ENCODE results near the gene DNMT1.

Gene DNMT1

DNA sequence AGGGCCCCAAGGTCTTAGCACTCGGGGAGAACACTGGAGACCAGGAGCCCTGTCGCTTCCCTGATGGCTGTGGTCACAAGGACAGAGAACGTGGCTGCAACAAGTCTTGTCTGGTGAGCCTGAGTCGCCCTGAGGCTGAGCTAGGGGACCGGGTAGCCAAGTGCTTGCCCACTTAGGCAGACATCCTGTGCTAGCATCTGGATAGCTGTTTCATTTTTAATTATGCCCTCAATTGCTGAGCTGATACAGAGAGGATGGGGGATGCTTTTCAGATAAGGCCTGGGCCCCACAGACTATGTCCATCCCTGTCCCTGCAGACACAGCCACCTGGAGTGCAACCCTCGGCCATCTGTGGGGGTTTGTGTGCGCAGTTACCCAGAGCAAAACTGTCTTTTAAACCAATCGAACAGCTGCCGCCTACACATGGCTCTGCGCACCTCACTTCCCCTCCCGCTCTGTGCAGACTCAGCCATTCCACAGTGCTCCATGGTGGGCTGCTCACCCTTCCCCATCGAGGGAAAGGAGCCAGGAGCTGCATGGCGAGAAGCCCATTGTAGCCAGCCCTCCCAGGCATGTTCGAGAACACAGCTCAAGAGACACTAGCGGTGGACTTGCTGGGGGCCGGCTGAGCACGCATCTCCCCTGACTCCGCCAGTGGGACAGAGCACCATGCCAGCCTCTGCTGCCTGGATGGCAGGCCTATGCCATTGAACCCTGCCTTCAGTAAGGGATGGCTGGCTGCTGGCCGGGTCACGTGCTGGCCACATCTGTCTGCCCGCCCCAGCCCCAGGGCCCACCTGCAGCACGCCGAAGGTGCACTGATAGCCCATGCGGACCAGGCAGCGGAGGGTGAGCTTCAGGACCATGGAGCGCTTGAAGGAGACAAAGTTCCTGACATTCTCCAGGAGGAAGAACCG is 55.6 kb downstream of the DNMT1 start:
- DNase-seq (ENCODE audit: low read depth), result no peak

DNA sequence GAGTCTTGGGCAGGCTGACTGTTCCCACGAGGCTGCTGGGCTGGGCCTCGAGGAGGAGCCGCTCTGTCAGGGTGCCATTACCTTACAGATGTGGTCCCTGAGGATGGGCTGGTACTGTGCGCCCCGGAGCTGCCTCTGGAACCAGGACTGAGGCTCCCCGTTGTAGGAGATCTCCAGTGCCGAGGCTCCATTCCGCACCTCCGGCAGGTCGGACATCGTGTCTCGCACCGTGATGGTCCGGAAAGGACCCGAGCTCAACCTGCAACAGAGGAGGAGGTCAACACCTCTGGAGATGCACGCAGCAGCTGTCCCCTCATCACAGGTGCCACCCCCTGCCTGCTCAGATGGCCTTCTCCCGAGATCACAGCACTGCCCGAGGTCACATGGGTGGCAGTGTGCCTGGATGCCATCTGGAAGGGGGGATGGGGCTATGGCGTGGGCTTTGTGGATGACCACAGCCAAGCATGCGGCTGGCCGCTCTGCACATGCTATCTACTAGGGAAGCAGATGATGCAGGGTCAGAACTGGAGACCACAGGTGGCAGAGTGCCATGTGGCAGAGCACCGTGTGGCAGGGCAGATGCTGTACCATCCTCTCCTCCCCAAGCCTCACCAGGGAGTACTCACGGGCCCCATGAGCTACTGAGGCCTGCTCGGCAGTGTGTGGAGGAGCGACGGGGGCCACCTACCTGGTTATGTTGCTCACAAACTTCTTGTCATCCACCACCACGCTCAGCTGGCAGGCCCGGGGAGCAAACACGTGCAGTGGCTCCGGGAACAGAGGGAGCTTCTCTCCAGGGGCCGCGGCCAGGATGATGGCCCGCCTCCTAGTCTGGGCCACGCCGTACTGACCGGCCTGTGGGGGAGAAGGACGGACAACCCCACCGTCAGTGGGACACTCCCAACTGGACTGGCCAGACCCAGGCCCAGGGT is 56.7 kb downstream of the DNMT1 start:
- DNase-seq (ENCODE audit: low read depth), result no peak

DNA sequence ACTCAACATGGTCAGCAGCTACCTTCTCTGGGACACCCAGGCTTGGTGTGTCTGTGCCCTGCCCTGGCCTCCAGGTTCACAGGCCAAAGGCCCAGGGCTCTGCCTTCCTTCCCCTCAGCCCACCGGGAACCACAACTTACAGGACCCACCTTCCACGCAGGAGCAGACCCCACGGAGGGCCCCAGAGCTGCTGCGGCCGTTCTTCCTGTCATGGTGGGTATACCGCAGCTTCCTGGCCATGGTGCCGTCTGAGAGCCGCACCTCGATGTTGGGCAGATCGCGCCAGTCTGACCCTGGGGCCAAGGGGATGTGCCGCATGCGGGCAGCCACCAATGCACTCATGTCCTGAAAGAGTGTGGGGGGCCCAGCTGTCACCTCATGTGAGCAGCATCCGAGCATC is 57.8 kb downstream of the DNMT1 start:
- DNase-seq (ENCODE audit: low read depth), result no peak

DNA sequence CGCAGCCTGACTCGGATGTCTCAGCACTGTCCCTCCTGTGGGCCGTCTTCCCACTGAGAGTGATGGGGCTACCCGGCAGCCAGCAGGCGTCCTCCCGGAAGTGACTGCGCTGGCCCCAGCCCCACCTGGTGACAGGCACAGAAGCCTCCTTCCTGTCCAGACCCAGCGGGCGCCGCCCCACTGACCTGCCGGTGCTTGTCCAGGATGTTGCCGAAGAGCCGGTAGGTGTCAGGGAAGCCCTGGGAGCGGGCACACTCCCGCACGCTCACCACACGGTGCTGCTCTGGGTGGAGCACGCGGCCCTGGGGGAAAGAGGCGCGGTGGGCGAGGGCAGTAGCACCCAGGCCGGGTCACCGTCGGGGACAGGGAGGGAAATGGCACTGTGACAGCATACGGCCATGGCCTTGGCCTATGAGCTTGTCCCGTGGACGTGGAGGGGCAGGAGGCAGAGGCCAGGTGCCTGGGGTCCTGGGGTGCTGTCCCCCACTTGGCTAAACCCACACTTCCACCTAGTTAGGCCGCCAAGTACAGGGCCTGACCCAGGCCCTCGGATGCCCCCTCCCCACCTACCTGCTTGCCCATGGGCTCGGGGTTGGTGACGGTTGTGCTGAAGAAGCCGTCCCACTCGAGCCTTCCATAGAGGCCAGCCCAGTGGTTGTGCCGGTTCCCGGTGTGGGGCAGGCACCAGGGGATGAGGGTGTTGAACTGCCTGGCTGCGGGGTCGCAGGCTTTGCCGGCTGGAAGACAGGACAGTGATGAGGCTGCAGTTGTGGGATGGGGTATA is 59.0 kb downstream of the DNMT1 start:
- no peak for DNase-seq (ENCODE audit: low read depth)

DNA sequence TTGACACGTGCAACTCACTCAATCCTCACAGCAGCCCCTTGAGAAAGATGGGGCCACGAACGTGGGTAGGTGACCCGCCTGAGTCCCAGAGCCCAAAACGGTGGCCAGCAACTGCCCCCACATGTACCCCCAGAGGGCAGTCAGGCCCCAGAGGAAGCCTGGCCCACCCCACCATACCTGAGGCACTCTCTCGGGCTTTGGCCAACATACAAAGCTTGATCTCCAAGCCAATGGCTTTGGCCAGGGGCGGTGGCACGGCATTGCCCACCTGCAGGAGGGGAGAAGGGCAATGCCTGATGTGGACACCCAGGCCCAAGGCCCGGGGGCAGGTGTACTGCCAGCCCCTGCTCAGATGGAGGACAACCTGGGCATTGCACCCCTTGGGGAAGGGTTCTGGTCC is 60.7 kb downstream of the DNMT1 start:
- DNase-seq (ENCODE audit: low read depth), result no peak

DNA sequence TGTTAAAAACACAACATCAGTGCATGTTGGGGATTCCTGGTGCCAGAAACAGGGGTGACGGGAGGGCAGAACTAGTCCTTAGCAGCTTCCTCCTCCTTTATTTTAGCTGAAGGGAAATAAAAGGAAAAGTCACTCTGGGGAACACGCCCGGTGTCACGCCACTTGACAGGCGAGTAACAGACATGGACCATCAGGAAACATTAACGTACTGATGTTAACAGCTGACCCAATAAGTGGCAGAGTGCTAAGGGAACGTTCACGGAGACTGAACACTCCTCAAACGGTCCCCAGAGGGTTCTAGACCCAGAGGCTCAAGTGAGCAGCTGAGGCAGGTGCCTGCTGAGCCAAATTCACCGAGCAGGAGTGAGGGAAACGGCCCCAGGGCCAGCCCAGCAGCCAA is 61.2 kb downstream of the DNMT1 start:
- no peak for DNase-seq (ENCODE audit: low read depth)

DNA sequence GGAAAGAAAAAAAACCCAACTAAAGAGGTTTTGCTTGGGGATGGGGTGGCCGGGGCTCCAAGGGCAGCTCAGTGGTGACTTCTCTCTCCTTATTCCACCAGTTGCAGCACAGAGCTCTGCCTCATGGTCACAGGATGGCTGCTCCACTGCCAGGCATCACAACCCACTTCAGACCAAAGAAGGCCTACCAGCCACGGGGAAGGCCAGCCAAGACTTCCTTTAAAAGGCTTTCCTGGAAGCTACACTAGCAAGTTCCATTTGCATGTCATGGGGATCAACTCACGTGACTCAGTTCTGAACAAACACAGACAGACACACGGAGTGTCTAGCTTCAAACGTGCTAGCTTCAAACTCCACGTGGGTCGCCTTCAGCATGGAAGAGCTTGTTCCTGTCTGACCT is 61.8 kb downstream of the DNMT1 start:
- no peak for DNase-seq (ENCODE audit: low read depth)

DNA sequence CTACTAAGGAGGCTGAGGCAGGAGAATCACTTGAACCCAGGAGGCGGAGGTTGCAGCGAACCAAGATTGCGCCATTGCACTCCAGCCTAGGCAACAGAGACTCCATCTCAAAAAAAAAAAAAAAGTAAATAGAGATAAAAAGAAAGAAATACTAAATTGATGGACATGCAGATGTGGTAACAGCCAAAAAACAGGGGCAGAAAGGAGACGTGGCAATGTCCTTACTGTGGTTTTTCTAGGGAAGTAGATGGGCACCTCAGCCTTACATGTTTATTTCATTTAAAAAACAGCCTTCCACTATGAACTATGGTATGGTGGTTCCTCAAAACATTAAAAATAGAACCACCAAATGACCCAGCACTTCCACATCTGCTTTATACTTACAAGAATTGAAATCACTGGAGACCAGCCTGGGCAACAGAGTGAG is 68.5 kb downstream of the DNMT1 start:
- DNase-seq (ENCODE audit: low read depth), result no peak

DNA sequence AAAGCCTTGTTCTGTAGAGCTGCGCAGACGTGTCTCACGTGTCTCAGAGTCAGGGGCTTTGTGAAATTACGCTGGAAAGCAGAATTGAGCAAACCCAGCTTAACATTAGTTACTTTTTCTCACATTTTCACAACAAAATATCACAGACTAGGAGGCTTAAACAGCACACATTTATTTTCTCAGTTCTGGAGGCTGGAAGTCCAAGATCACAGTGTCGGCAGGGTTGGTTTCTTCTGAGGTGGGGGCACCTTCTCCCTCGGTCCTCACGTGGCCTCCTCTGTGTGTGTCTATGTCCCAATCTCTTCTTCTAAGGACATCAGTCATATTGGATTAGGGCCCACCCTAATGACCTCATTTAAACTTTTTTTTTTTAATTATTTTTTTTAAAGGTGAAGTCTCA is 70.3 kb downstream of the DNMT1 start:
- no peak for DNase-seq (ENCODE audit: low read depth)

DNA sequence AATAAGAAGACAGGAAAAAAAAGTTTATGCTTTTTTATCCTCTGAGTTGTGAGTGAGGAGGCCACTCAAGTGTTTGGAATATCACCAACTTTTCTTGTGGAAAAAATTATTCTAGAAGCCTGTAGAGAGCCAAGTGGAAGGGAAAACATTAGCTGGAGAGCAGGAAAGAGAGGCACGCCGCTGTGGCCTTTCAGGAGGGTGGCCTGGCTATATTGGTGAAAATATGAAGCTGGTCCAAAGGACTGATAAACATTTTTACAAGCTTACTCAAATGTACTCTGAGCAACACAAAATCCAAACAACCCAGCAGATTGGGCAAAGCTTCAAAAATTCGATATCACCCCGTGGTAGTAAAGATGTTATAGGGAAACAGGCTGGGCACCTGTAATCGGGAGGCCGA is 72.7 kb downstream of the DNMT1 start:
- DNase-seq (ENCODE audit: low read depth), result peak; percentile 14

DNA sequence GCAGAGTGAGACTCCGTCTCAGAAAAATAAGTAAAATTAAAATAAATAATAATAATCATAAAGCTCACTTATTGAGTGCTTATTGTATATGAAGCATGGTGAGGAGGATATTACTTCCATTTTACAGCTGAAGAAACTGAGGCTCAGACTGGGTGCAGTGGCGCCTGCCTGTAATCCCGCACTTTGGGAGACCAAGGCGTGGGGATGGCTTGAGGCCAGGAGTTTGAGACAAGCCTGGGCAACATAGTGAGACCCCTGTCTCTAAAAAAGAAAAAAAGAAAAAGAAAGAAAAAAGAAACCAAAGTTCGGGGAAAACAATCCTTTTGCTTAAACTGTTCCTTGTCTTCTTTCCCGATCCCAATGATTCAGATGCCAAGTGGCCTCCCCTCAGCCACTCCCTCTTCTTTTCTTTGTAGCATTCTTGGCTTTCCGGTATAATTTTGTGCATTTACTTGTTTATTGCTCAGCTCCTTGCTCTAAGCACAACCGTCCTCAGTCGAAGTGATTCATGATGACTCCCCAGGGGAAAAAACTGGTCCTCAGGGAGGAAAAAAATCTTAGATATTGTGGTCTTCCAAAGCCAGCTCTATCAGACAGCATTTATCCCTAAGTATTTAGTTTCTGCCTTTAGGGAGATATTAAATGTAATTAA is 74.1 kb downstream of the DNMT1 start:
- DNase-seq (ENCODE audit: low read depth), result peak; percentile 50

DNA sequence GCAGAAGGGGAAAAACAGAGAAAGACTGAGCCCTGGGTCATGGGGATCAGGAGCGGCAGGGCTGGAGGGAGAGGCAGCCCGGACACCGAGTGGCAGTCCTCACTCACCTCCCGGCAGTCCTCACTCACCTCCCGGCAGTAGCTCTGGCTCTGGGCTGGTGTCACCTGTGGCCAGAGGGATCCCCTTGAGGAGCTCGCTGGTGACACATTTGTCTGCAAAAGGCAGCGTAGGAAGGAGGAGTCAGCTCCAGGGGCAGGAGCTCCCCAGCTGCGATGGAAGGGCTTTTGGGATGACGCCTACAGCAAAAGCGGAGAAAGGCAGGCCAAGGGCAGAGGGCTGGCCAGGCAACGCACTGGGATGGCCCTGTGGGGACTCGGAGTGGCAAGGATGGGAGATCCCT is 75.8 kb downstream of the DNMT1 start:
- DNase-seq (ENCODE audit: low read depth), result no peak

DNA sequence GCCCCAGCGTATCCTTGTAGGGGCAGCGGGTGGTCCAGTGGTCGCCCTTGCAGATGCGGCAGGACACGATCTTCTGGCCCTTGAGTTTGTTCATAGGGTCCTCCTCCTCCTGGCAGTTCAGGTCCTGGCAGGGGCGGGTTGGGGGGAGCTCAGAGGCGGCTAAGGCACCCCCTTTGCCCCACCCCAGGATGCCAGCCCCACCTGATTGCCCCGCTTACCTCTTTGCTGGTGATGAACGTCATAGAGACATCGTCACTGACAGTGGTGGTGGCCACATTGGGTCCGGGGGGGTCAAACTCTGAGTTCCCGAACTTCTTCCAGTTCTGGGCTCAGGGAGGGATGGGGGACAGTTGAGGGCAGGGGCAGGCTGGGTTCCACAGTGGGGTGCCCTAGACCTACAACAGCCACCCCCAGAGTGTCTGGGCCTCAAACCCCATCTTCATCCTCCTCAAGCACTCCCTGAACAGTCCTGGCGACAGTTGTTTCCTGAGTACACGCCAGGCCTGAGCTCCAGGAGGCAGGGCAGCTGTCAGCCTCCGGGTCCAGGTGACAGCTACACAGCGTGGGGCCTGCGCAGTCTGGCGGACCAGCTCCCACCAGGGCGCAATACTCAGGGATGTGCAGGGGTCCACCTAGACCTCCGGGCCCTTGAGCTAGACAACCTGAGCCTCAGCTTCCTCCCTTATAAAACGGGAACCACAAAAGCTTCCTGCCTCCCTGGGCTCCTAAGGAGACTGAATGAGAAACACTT is 77.7 kb downstream of the DNMT1 start:
- DNase-seq (ENCODE audit: low read depth), result no peak

DNA sequence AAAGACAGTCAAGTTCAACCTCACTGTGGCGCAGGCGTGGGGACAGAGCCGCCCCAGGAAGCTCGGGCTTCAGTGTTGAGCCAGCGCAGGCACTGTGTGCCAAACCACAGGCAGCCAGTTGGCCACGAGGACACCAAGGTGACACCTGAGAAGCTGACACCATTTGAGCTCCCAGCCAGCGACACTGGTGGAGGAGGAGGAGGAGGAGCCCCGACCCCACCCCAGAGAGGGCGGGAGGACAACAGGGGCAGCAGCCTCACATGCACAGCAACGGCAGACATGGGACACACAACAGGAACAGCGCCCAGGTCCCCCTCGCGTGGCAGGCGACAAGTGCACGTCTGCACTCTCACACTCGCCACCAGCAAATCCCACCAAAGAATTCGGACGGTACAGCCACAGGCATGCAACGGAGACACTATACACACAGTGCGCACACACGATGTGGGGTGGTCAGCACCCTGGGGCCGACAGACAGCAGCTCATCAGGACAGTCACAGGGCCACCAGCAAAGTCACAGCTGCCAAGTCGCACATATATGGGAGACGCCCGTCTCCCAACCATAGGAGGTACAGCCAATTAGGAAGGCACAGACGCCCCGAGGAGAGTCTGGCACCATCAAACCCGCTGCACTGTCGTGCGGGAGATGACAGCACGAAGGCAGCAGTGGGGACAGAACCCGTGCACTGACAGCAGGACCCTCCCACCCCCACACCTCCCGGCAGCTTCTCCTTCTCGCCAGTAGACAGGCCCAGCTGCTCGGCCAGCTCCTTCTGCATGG is 78.5 kb downstream of the DNMT1 start:
- no peak for DNase-seq (ENCODE audit: low read depth)

DNA sequence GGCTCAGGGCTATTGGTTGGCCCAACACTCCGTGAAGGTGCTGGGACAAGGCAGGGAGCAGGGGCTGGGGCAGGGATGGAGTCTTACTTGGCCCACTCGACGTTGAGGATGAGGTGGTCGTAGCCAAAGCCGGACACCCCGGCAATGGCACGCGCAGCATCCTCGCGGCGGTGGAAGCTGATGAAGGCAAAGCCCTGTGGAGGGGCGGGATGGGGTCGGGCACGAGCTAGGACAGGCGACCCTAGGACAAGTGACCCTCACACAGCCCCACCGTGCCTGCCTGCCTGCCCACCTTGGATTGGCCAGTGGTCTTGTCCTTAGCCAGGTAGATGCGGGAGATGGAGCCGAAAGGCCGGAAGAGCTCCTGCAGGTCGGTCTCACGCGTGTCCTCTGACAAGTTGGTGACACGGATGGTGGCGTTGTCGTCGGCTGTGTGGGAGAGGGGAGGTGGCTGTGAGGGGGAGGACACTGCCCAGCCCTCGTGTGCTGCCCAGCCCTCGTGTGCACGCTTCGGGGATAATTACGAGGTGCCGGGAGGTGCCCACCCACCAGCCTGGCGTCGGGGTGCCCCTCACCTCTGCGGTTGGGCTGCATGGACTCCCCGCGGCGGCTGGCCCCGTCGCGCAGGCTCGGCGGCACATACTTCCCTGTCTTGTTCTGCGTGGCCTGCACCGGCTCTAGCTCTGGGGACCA is 79.2 kb downstream of the DNMT1 start:
- no peak for DNase-seq (ENCODE audit: low read depth)

DNA sequence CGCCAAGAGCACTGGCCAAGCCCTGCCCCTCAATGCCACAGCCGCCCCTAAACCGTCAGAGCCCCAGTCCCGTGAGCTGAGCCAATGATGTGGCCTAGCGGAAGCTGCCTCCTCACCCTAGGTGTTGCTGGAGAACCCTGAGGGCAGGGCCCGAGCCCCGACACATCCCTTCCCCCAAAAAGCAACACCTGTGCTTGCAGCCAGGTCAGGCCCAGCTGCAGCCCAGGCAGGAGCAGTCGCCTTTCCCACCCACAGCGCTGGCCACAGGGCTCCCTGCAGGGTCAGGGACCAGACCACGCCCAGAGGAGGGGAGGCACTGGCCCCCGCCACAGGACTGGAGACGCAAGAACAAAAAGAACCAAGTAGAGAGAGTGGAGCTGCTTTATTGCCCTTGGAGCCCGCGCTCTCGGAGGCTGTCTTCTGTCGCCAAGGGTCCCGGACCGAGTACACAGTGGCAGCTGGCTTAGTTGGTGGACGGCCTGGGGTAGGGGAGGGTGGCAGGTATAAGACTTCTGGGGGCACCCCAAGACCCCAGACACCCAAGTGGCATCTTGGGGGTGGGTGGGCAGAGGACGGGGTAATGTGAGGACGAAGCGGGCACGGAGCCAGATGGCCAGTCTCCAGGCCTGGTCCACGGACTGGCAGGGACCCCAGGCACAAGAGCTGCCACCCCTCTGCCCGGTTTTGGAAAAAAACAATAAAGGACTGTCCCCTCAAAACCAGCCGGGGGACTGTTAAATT is 79.9 kb downstream of the DNMT1 start:
- no peak for DNase-seq (ENCODE audit: low read depth)

DNA sequence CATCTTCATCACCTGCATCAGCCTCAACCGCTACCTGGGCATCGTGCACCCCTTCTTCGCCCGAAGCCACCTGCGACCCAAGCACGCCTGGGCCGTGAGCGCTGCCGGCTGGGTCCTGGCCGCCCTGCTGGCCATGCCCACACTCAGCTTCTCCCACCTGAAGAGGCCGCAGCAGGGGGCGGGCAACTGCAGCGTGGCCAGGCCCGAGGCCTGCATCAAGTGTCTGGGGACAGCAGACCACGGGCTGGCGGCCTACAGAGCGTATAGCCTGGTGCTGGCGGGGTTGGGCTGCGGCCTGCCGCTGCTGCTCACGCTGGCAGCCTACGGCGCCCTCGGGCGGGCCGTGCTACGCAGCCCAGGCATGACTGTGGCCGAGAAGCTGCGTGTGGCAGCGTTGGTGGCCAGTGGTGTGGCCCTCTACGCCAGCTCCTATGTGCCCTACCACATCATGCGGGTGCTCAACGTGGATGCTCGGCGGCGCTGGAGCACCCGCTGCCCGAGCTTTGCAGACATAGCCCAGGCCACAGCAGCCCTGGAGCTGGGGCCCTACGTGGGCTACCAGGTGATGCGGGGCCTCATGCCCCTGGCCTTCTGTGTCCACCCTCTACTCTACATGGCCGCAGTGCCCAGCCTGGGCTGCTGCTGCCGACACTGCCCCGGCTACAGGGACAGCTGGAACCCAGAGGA is 80.6 kb downstream of the DNMT1 start:
- DNase-seq (ENCODE audit: low read depth), result no peak

DNA sequence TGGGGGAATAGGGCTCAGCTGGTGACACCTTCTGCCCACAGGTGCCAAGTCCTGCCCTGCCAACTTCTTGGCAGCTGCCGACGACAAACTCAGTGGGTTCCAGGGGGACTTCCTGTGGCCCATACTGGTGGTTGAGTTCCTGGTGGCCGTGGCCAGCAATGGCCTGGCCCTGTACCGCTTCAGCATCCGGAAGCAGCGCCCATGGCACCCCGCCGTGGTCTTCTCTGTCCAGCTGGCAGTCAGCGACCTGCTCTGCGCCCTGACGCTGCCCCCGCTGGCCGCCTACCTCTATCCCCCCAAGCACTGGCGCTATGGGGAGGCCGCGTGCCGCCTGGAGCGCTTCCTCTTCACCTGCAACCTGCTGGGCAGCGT is 81.2 kb downstream of the DNMT1 start:
- DNase-seq (ENCODE audit: low read depth), result no peak

Data from fibroblast of the conjunctiva (primary cell).